Osteoblast (primary cell): ENCODE data around the gene SPTAN1. TPM values are rescaled to one million over a fixed set of nuclear protein-coding genes. Genes with fewer than 3 reads are reported as not detected.

Source experiments
- DNase-seq: peaks from one replicate; pipeline ENCODE4 v3.0.0; 2011; ENCODE audit warnings: low spot score, mixed read lengths; ENCODE audit not compliant: insufficient read length; ENCODE audit errors: missing footprints
- H2AFZ ChIP-seq: 2 replicates; pipeline ENCODE4 v1.6.0; 2011; ENCODE audit warnings: mild to moderate bottlenecking, low read length
- H3K27ac ChIP-seq: 2 replicates; pipeline ENCODE4 v1.5.1; 2011; ENCODE audit warnings: mild to moderate bottlenecking, low read depth, low read length, moderate library complexity
- H3K27me3 ChIP-seq: 2 replicates; pipeline ENCODE4 v1.6.0; 2012; ENCODE audit warnings: mild to moderate bottlenecking, control low read depth, inconsistent platforms, low read length, moderate library complexity; ENCODE audit not compliant: insufficient read depth
- H3K36me3 ChIP-seq: 2 replicates; pipeline ENCODE4 v1.5.1; 2011; ENCODE audit warnings: mild to moderate bottlenecking, low read length, control low read depth, moderate library complexity; ENCODE audit not compliant: insufficient read depth
- H3K4me1 ChIP-seq: 2 replicates; pipeline ENCODE4 v1.5.1; 2011; ENCODE audit warnings: mild to moderate bottlenecking, low read length, control low read depth, moderate library complexity; ENCODE audit not compliant: insufficient read depth
- H3K4me2 ChIP-seq: 2 replicates; pipeline ENCODE4 v1.6.0; 2011; ENCODE audit warnings: mild to moderate bottlenecking, low read length; ENCODE audit not compliant: insufficient read depth
- H3K4me3 ChIP-seq: fragments of 200-600 bp; sonication (generic); 3 replicates; pipeline ENCODE4 v1.5.1; 2012; ENCODE audit warnings: mild to moderate bottlenecking, low read length, inconsistent platforms; ENCODE audit not compliant: insufficient read depth
- H3K79me2 ChIP-seq: 2 replicates; pipeline ENCODE4 v1.6.0; 2012; ENCODE audit warnings: mild to moderate bottlenecking, low read length, control low read depth, inconsistent platforms; ENCODE audit not compliant: insufficient read depth
- H3K9me3 ChIP-seq: 2 replicates; pipeline ENCODE4 v1.5.1; 2011; ENCODE audit warnings: low read depth, low read length, control low read depth
- H4K20me1 ChIP-seq: 2 replicates; pipeline ENCODE4 v1.6.0; 2012; ENCODE audit warnings: mild to moderate bottlenecking, low read length, control low read depth; ENCODE audit not compliant: insufficient read depth
- CTCF ChIP-seq: IDR thresholded peaks from 2 replicates; pipeline ENCODE4 v1.5.1; 2011; ENCODE audit warnings: mild to moderate bottlenecking, low read depth, low read length, moderate library complexity; ENCODE audit errors: extremely low read depth
- total RNA-seq: library from RNA; depleted of rRNA; stranded (reverse); fragments of >200 nt; gene quantifications from 2 replicates; pipeline ENCODE4 v1.2.3, GENCODE V29; 2012

Gene SPTAN1
- total RNA-seq, 1 donor, result 354 TPM

GRCh38 chr9:128588581-128589233, 36.3 kb downstream of the SPTAN1 start:
- Histone ChIP-seq H4K20me1 (peaks cover 6% of the 10 kb centered on the region), H2AFZ (no peak overlapping the region), H3K79me2 (peaks cover 2% of the 10 kb centered on the region), H3K4me1 (no peaks in the 10 kb centered on the region), H3K27ac (no peak overlapping the region), H3K4me3 (no peak overlapping the region), H3K9me3 (no peaks in the 10 kb centered on the region), H3K36me3 (peaks cover 93% of the 10 kb centered on the region), H3K4me2 (no peak overlapping the region), H3K27me3 (no peaks in the 10 kb centered on the region)
- TF ChIP-seq CTCF, result no peak
- no peak for DNase-seq

GRCh38 chr9:128593039-128593438, 40.7 kb downstream of the SPTAN1 start:
- H3K4me1 ChIP-seq, result no peaks in the 10 kb centered on the region
- no peaks in the 10 kb centered on the region for H4K20me1 ChIP-seq
- peaks cover 2% of the 10 kb centered on the region for H3K79me2 ChIP-seq
- no peak overlapping the region for H3K27ac ChIP-seq
- no peaks in the 10 kb centered on the region for H3K9me3 ChIP-seq
- no peak overlapping the region for H3K4me2 ChIP-seq
- no peak overlapping the region for H3K4me3 ChIP-seq
- H3K27me3 ChIP-seq, result no peaks in the 10 kb centered on the region
- no peak overlapping the region for H2AFZ ChIP-seq
- peaks cover 91% of the 10 kb centered on the region for H3K36me3 ChIP-seq
- TF ChIP-seq CTCF, result no peak
- DNase-seq, result no peak

DNA sequence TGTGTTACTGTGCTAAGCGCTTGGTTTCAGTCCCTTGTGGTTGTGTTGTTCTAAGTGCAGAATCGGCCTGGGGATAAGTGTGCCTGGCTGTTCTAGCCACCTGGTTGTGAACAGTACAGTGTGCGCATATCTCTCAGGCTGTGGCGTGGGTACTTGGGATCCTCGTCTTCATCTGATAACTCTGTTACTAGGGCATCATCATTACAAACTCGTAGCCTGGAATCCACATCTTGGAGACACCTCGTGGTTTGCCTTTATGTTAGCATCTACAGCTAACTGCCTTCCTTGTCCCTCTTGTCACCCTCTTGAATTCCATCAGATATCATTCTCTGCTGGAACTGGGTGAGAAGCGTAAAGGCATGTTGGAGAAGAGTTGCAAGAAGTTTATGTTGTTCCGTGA, 41.5 kb downstream of the SPTAN1 start:
- H2AFZ ChIP-seq, result no peak overlapping the region
- no peak for TF ChIP-seq CTCF
- H3K27me3 ChIP-seq, result no peaks in the 10 kb centered on the region
- H4K20me1 ChIP-seq, result no peaks in the 10 kb centered on the region
- no peaks in the 10 kb centered on the region for H3K4me1 ChIP-seq
- DNase-seq, result no peak
- H3K36me3 ChIP-seq, result peaks cover 91% of the 10 kb centered on the region
- H3K4me2 ChIP-seq, result no peak overlapping the region
- no peaks in the 10 kb centered on the region for H3K9me3 ChIP-seq
- no peak overlapping the region for H3K27ac ChIP-seq
- H3K79me2 ChIP-seq, result peaks cover 4% of the 10 kb centered on the region
- H3K4me3 ChIP-seq, result no peak overlapping the region

GRCh38 chr9:128595471-128595870, 43.1 kb downstream of the SPTAN1 start:
- DNase-seq, result no peak
- Histone ChIP-seq H3K9me3 (no peaks in the 10 kb centered on the region), H4K20me1 (no peaks in the 10 kb centered on the region), H2AFZ (no peak overlapping the region), H3K4me2 (no peak overlapping the region), H3K79me2 (peaks cover 2% of the 10 kb centered on the region), H3K4me1 (no peaks in the 10 kb centered on the region), H3K27me3 (no peaks in the 10 kb centered on the region), H3K4me3 (no peak overlapping the region), H3K27ac (no peak overlapping the region), H3K36me3 (peaks cover 97% of the 10 kb centered on the region)
- no peak for TF ChIP-seq CTCF
